HG02970 (cell line): ENCODE results near the gene NR4A1.

Experiments used
- ATAC-seq: cut with Tn5 transposase; IDR thresholded peaks from one replicate; pipeline ENCODE4 v1.9.1; 2021; ENCODE audit warnings: mild to moderate bottlenecking, moderate library complexity, moderate number of reproducible peaks; ENCODE audit not compliant: unreplicated experiment, low FRiP score

Gene NR4A1

GRCh38 chr12:52073531-52074381 is 22.5 kb downstream of the NR4A1 start:
- no peak for ATAC-seq

- ATAC-seq, result no peak
These were observed 23.9 kb downstream of the NR4A1 start for GRCh38 chr12:52074971-52075724.

- no peak for ATAC-seq
These were observed 25.6 kb downstream of the NR4A1 start for GRCh38 chr12:52076811-52077210.

- no peak for ATAC-seq
These were observed 27.0 kb downstream of the NR4A1 start for GRCh38 chr12:52078276-52078675.

GRCh38 chr12:52079576-52080402 is 28.5 kb downstream of the NR4A1 start, which contains the start of gene SMIM41:
Gene SMIM41, plus strand, starts transcription at chr12:52079704. Its CDS starts 76 bp downstream, at chr12:52079780.
- ATAC-seq, result no peak

- ATAC-seq, result no peak
These were observed 29.4 kb downstream of the NR4A1 start for GRCh38 chr12:52080403-52081251.

GRCh38 chr12:52081263-52081733 is 30.1 kb downstream of the NR4A1 start:
- ATAC-seq, result no peak

GRCh38 chr12:52082026-52082668 is 30.9 kb downstream of the NR4A1 start:
- ATAC-seq, result no peak

- ATAC-seq, result no peak
These were observed 31.4 kb downstream of the NR4A1 start for GRCh38 chr12:52082669-52082987.

GRCh38 chr12:52082988-52083637 is 31.9 kb downstream of the NR4A1 start:
- ATAC-seq, result no peak

GRCh38 chr12:52083638-52083996 is 32.4 kb downstream of the NR4A1 start:
- no peak for ATAC-seq

GRCh38 chr12:52084491-52085231 is 33.4 kb downstream of the NR4A1 start:
- no peak for ATAC-seq

- ATAC-seq, result no peak
These were observed 34.5 kb downstream of the NR4A1 start for GRCh38 chr12:52085682-52086180.

GRCh38 chr12:52086366-52086765 is 35.1 kb downstream of the NR4A1 start:
- no peak for ATAC-seq

- ATAC-seq, result no peak
These were observed 35.9 kb downstream of the NR4A1 start for GRCh38 chr12:52086944-52087835.

- no peak for ATAC-seq
These were observed 36.9 kb downstream of the NR4A1 start for GRCh38 chr12:52087961-52088820.
